HEK293 (cell line): Measurements from ENCODE around the gene CSTF1.
"Not testable (repeated sequence)": the region's sequence is repeated elsewhere in the genome, so short reads cannot be mapped to it uniquely, and the experiment has no call there.

Source experiments
- CTCF ChIA-PET: fragments of 350-600 bp; formaldehyde crosslinking; extraction: SDS; loops from one replicate; lab custom pipeline; 2021; ENCODE audit warnings: antibody characterized with exemption; lab: Yijun Ruan, JAX
- POLR2A ChIA-PET: fragments of 300-600 bp; formaldehyde crosslinking; extraction: SDS; loops from one replicate; lab custom pipeline; 2020; ENCODE audit warnings: antibody characterized with exemption, inconsistent platforms; lab: Yijun Ruan, JAX
- H3K27ac ChIP-seq: fragments of 200-500 bp; sonication (Bioruptor generic); 2 replicates; pipeline ENCODE4 v1.5.1; 2014; ENCODE audit warnings: low read depth, low read length, control low read depth, inconsistent platforms; ENCODE audit errors: extremely low read depth
- H3K36me3 ChIP-seq, 2 experiments: fragments of 200-500 bp in 1 of 2; sonication (Bioruptor generic) in 1 of 2; 1 replicate in 1 of 2; 2 replicates in 1 of 2; pipeline ENCODE4 v1.5.1; 2014 to 2017; ENCODE audit warnings: inconsistent platforms in 2 of 2, low read length in 2 of 2; ENCODE audit not compliant: control insufficient read depth in 2 of 2, insufficient read depth in 1 of 2
- H3K4me1 ChIP-seq: fragments of 200-500 bp; sonication (Bioruptor generic); 2 replicates; pipeline ENCODE4 v1.5.1; 2014; ENCODE audit warnings: mild to moderate bottlenecking, low read length, inconsistent platforms; ENCODE audit not compliant: control insufficient read depth, insufficient read depth
- H3K4me3 ChIP-seq: 2 replicates; pipeline ENCODE4 v1.5.1; 2011; ENCODE audit warnings: low read depth, mild to moderate bottlenecking, control low read depth, low read length, moderate library complexity
- H3K9me3 ChIP-seq: fragments of 200-500 bp; sonication (Bioruptor generic); 2 replicates; pipeline ENCODE4 v1.5.1; 2014; ENCODE audit warnings: low read depth, low read length, inconsistent platforms; ENCODE audit not compliant: control insufficient read depth, insufficient read depth
- FEZF1 ChIP-seq: fragments of 450-650 bp; formaldehyde crosslinking; IDR thresholded peaks from 2 replicates; pipeline ENCODE4 v1.5.1; 2016; ENCODE audit warnings: missing biosample characterization, missing genetic modification characterization
- GLIS1 ChIP-seq: fragments of 450-650 bp; formaldehyde crosslinking; IDR thresholded peaks from 2 replicates; pipeline ENCODE4 v1.5.1; 2016; ENCODE audit warnings: missing biosample characterization, missing genetic modification characterization
- HOXA7 ChIP-seq: sonication (generic); formaldehyde crosslinking; IDR thresholded peaks from 2 replicates; pipeline ENCODE4 v1.8.1; 2022; ENCODE audit warnings: missing genetic modification reagents, borderline replicate concordance
- MYNN ChIP-seq: fragments of 450-650 bp; formaldehyde crosslinking; IDR thresholded peaks from 2 replicates; pipeline ENCODE4 v1.5.1; 2016; ENCODE audit warnings: missing biosample characterization, missing genetic modification characterization, borderline replicate concordance
- SALL2 ChIP-seq: fragments of 450-650 bp; formaldehyde crosslinking; IDR thresholded peaks from 2 replicates; pipeline ENCODE4 v1.5.0; 2017; ENCODE audit warnings: missing biosample characterization, mild to moderate bottlenecking, missing genetic modification characterization, borderline replicate concordance
- SP7 ChIP-seq: fragments of 450-650 bp; formaldehyde crosslinking; IDR thresholded peaks from 2 replicates; pipeline ENCODE4 v1.5.1; 2016; ENCODE audit warnings: missing biosample characterization, missing genetic modification characterization
- YY2 ChIP-seq: fragments of 450-650 bp; formaldehyde crosslinking; IDR thresholded peaks from 2 replicates; pipeline ENCODE4 v1.5.1; 2016; ENCODE audit warnings: missing biosample characterization, missing genetic modification characterization
- ZBTB1 ChIP-seq: fragments of 450-650 bp; formaldehyde crosslinking; IDR thresholded peaks from 2 replicates; pipeline ENCODE4 v1.5.1; 2016; ENCODE audit warnings: missing biosample characterization, missing genetic modification characterization
- ZFHX2 ChIP-seq: fragments of 450-650 bp; formaldehyde crosslinking; conservative IDR thresholded peaks from 2 replicates; pipeline ENCODE4 v1.5.1; 2016; ENCODE audit warnings: missing biosample characterization, missing genetic modification characterization
- ZNF10 ChIP-seq: fragments of 450-650 bp; formaldehyde crosslinking; IDR thresholded peaks from 2 replicates; pipeline ENCODE4 v1.5.1; 2017; ENCODE audit warnings: missing biosample characterization, missing genetic modification characterization
- ZNF155 ChIP-seq: fragments of 450-650 bp; formaldehyde crosslinking; IDR thresholded peaks from 2 replicates; pipeline ENCODE4 v1.5.1; 2016; ENCODE audit warnings: missing biosample characterization, missing genetic modification characterization
- ZNF169 ChIP-seq: fragments of 450-650 bp; formaldehyde crosslinking; IDR thresholded peaks from 2 replicates; pipeline ENCODE4 v1.5.1; 2016; ENCODE audit warnings: missing biosample characterization, missing genetic modification characterization
- ZNF174 ChIP-seq: fragments of 450-650 bp; formaldehyde crosslinking; IDR thresholded peaks from 2 replicates; pipeline ENCODE4 v1.5.0; 2017; ENCODE audit warnings: missing biosample characterization, mild to moderate bottlenecking, missing genetic modification characterization
- ZNF19 ChIP-seq: fragments of 450-650 bp; formaldehyde crosslinking; IDR thresholded peaks from 2 replicates; pipeline ENCODE4; 2016; ENCODE audit warnings: missing biosample characterization, missing genetic modification characterization, low read depth
- ZNF362 ChIP-seq: fragments of 450-650 bp; formaldehyde crosslinking; IDR thresholded peaks from 2 replicates; pipeline ENCODE4 v1.5.1; 2016; ENCODE audit warnings: missing biosample characterization, missing genetic modification characterization
- ZNF416 ChIP-seq: fragments of 450-650 bp; formaldehyde crosslinking; IDR thresholded peaks from 2 replicates; pipeline ENCODE4 v1.5.1; 2016; ENCODE audit warnings: missing biosample characterization, missing genetic modification characterization
- ZNF433 ChIP-seq: fragments of 450-650 bp; formaldehyde crosslinking; IDR thresholded peaks from 2 replicates; pipeline ENCODE4 v1.5.1; 2016; ENCODE audit warnings: missing biosample characterization, missing genetic modification characterization, low read depth
- ZNF488 ChIP-seq: fragments of 450-650 bp; formaldehyde crosslinking; IDR thresholded peaks from 2 replicates; pipeline ENCODE4 v1.5.1; 2016; ENCODE audit warnings: missing biosample characterization, missing genetic modification characterization
- ZNF529 ChIP-seq: fragments of 450-650 bp; formaldehyde crosslinking; IDR thresholded peaks from 2 replicates; pipeline ENCODE4 v1.5.1; 2017; ENCODE audit warnings: missing genetic modification characterization, missing biosample characterization; ENCODE audit not compliant: insufficient replicate concordance
- ZNF530 ChIP-seq: fragments of 450-650 bp; formaldehyde crosslinking; IDR thresholded peaks from 2 replicates; pipeline ENCODE4 v1.5.1; 2016; ENCODE audit warnings: low read depth, missing biosample characterization, missing genetic modification characterization
- ZNF555 ChIP-seq: fragments of 450-650 bp; formaldehyde crosslinking; conservative IDR thresholded peaks from 2 replicates; pipeline ENCODE4 v1.5.1; 2017; ENCODE audit warnings: missing biosample characterization, mild to moderate bottlenecking, missing genetic modification characterization, inconsistent platforms
- ZNF623 ChIP-seq: fragments of 450-650 bp; formaldehyde crosslinking; IDR thresholded peaks from 2 replicates; pipeline ENCODE4 v1.5.1; 2016; ENCODE audit warnings: missing biosample characterization, missing genetic modification characterization
- ZNF629 ChIP-seq: fragments of 450-650 bp; formaldehyde crosslinking; IDR thresholded peaks from 2 replicates; pipeline ENCODE4 v1.5.1; 2017; ENCODE audit warnings: missing biosample characterization, missing genetic modification characterization
- ZNF677 ChIP-seq: fragments of 450-650 bp; IDR thresholded peaks from 2 replicates; pipeline ENCODE4 v1.5.0; 2018; ENCODE audit warnings: missing biosample characterization, mild to moderate bottlenecking, missing genetic modification characterization, moderate library complexity
- ZNF76 ChIP-seq: fragments of 450-650 bp; formaldehyde crosslinking; IDR thresholded peaks from 2 replicates; pipeline ENCODE4; 2016; ENCODE audit warnings: low read depth, missing biosample characterization, missing genetic modification characterization, borderline replicate concordance
- ZNF777 ChIP-seq: fragments of 450-650 bp; formaldehyde crosslinking; IDR thresholded peaks from 2 replicates; pipeline ENCODE4 v1.5.1; 2017; ENCODE audit warnings: missing biosample characterization, missing genetic modification characterization, borderline replicate concordance
- ZNF843 ChIP-seq: fragments of 450-650 bp; formaldehyde crosslinking; IDR thresholded peaks from 2 replicates; pipeline ENCODE4 v1.5.1; 2016; ENCODE audit warnings: missing biosample characterization, missing genetic modification characterization
- ZXDB ChIP-seq: fragments of 450-650 bp; formaldehyde crosslinking; IDR thresholded peaks from 2 replicates; pipeline ENCODE4 v1.5.1; 2016; ENCODE audit warnings: missing biosample characterization, missing genetic modification characterization

The CSTF1 gene

DNA sequence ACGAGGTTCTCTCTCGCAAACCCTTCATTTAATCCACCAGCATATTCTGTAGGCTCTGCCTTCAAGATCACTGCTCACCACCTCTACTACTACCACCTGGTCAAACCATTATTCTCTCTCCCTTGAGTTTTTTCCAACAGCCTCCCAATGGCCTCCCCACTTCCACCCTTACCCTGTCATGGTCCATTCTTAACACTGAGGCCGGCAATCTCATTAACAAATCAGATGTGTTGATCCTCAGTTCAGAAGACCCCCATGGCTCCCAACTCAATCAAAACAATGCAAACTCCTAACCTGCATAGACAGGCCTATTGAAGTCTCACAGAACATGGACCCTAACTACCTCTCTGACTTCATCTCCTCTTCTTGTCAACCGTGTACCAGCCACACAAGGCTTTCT is 2.6 kb upstream of the CSTF1 start:
- CTCF ChIA-PET: interaction anchor here (0.5 kb wide), 1 partner anchor 11 kb away, joined by 3 read pairs; no protein-coding TSS in a partner anchor
- Histone ChIP-seq H3K9me3 (no peaks in the 10 kb centered on the region), H3K36me3 (peaks cover 32 to 70% of the 10 kb centered on the region in 2 experiments), H3K27ac (no peak overlapping the region), H3K4me3 (no peak overlapping the region), H3K4me1 (peaks cover 4% of the 10 kb centered on the region; the same call in 1 of the 2 replicates)
- TF ChIP-seq ZNF623: no peak
- no peak for TF ChIP-seq ZNF19 (tag by site-specific recombination)
- TF ChIP-seq ZXDB (tag by site-specific recombination): no peak
- no peak for TF ChIP-seq MYNN (tag by site-specific recombination)
- no peak for TF ChIP-seq ZFHX2 (tag by site-specific recombination)
- TF ChIP-seq ZNF362 (tag by site-specific recombination): no peak
- TF ChIP-seq ZBTB1 (tag by site-specific recombination): no peak
- no peak for TF ChIP-seq ZNF155 (tag by site-specific recombination)
- no peak for TF ChIP-seq YY2 (tag by site-specific recombination)
- TF ChIP-seq GLIS1 (tag by site-specific recombination): no peak
- no peak for TF ChIP-seq ZNF843 (tag by site-specific recombination)
- TF ChIP-seq ZNF777 (tag by site-specific recombination): no peak
- TF ChIP-seq SP7: no peak
- no peak for TF ChIP-seq ZNF174 (tag by site-specific recombination)
- no peak for TF ChIP-seq FEZF1
- TF ChIP-seq ZNF169 (tag by site-specific recombination): no peak
- TF ChIP-seq ZNF629 (tag by site-specific recombination): no peak
- TF ChIP-seq ZNF488 (tag by site-specific recombination): no peak
- POLR2A ChIA-PET: interaction anchor here (0.7 to 1.5 kb wide), 2 partner anchors 31 to 1051 kb away, joined by 3 to 4 read pairs; partner anchors contain the start of gene FAM210B

- H3K4me3 ChIP-seq: peak overlapping the region; percentile 88
- H3K9me3 ChIP-seq, H3K4me1 ChIP-seq, H3K27ac ChIP-seq: not testable (repeated sequence)
- ChIA-PET CTCF (interaction anchor here (1.2 kb wide), 1 partner anchor 10 kb away, joined by 3 read pairs; no protein-coding TSS in a partner anchor), POLR2A (interaction anchor here (0.7 kb wide), 1 partner anchor 1050 kb away, joined by 4 read pairs; no protein-coding TSS in a partner anchor)
- H3K36me3 ChIP-seq: peaks cover 32 to 71% of the 10 kb centered on the region in 2 experiments
These were observed 2.0 kb upstream of the CSTF1 start for GRCh38 chr20:56390396-56390795.

DNA sequence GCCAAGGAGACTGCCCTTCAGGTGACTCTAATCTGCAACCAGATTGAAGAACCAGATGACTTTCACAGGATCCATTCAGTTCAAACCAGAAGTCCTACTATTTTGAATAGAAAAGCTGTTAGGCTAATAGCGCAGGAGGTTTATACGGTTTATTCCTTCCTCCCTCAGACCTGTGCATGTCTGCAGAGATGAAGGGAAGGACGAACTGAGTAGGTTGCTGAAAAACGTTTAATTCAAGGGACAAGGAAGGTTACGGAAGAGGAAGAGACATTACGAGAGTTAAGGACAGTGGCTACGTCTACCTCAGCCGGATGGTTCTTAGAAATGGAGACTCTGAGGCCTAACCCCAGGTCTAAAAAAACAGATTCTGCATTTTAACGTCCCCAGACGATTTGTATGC is 1.4 kb upstream of the CSTF1 start:
- Histone ChIP-seq H3K4me3 (peak overlapping the region; percentile 88), H3K27ac (no peak overlapping the region), H3K9me3 (no peaks in the 10 kb centered on the region), H3K36me3 (peaks cover 32 to 72% of the 10 kb centered on the region in 2 experiments), H3K4me1 (peaks cover 4% of the 10 kb centered on the region; the same call in 1 of the 2 replicates)
- CTCF ChIA-PET: interaction anchor here (1.2 kb wide), 1 partner anchor 10 kb away, joined by 3 read pairs; no protein-coding TSS in a partner anchor
- POLR2A ChIA-PET: interaction anchor here (1.4 to 2.4 kb wide), 3 partner anchors 8 to 37 kb away, joined by 3 to 31 read pairs (median 8); partner anchors contain the start of gene FAM210B
- TF ChIP-seq YY2 (tag by site-specific recombination) (no peak), ZNF530 (no peak), ZNF677 (no peak), SALL2 (tag by site-specific recombination) (no peak), ZNF433 (tag by site-specific recombination) (no peak), HOXA7 (no peak), ZNF555 (tag by site-specific recombination) (no peak), ZNF10 (no peak), ZNF76 (no peak), ZNF529 (no peak), ZNF416 (tag by site-specific recombination) (no peak)
